HG02763 (cell line): ENCODE data around the gene HOXD10.

Experiments
- ATAC-seq: cut with Tn5 transposase; IDR thresholded peaks from one replicate; pipeline ENCODE4 v1.9.1; 2021; ENCODE audit warnings: mild to moderate bottlenecking, moderate library complexity; ENCODE audit not compliant: unreplicated experiment

HOXD10 gene

GRCh38 chr2:176105730-176106580 is 10.6 kb upstream of the HOXD10 start:
- ATAC-seq: no peak

GRCh38 chr2:176106581-176107539 is 9.7 kb upstream of the HOXD10 start, which contains the start of gene HOXD11:
HOXD11 (plus strand) TSS chr2:176107280; CDS start chr2:176107356, 76 bp downstream.
- ATAC-seq: no peak

- no peak for ATAC-seq
These were observed 8.8 kb upstream of the HOXD10 start for GRCh38 chr2:176107731-176108181.

GRCh38 chr2:176109192-176109901 is 7.2 kb upstream of the HOXD10 start:
- no peak for ATAC-seq

GRCh38 chr2:176109946-176110345 is 6.6 kb upstream of the HOXD10 start:
- no peak for ATAC-seq

GRCh38 chr2:176110415-176111308 is 5.9 kb upstream of the HOXD10 start:
- ATAC-seq: no peak

GRCh38 chr2:176111309-176111663 is 5.3 kb upstream of the HOXD10 start:
- ATAC-seq: no peak

- ATAC-seq: no peak
These were observed 4.7 kb upstream of the HOXD10 start for GRCh38 chr2:176111846-176112374.

- no peak for ATAC-seq
These were observed 3.9 kb upstream of the HOXD10 start for GRCh38 chr2:176112375-176113302.

- no peak for ATAC-seq
These were observed 2.3 kb upstream of the HOXD10 start for GRCh38 chr2:176114120-176114929.

GRCh38 chr2:176114930-176115625 is 1.5 kb upstream of the HOXD10 start:
- no peak for ATAC-seq

GRCh38 chr2:176117162-176117822 is 714 bp downstream of the HOXD10 start:
- ATAC-seq: no peak

- ATAC-seq: no peak
These were observed 1.3 kb downstream of the HOXD10 start for GRCh38 chr2:176117823-176118371.

- ATAC-seq: no peak
These were observed 2.2 kb downstream of the HOXD10 start for GRCh38 chr2:176118601-176119339.

- ATAC-seq: no peak
These were observed 4.0 kb downstream of the HOXD10 start for GRCh38 chr2:176120364-176121189.
